Activated T-helper 9 cell treated with anti-CD3 and anti-CD28 coated beads, Interleukin-2, amount 50 U/mL, for 16 hours (primary cell): ENCODE measurements around the gene UHRF2.
"Not testable (repeated sequence)": the region's sequence is repeated elsewhere in the genome, so short reads cannot be mapped to it uniquely, and the experiment has no call there.

ENCODE experiments used
- DNase-seq: peaks from one replicate; pipeline ENCODE4 v3.0.0-alpha.2; 2020; ENCODE audit warnings: low read depth

Gene UHRF2

DNA sequence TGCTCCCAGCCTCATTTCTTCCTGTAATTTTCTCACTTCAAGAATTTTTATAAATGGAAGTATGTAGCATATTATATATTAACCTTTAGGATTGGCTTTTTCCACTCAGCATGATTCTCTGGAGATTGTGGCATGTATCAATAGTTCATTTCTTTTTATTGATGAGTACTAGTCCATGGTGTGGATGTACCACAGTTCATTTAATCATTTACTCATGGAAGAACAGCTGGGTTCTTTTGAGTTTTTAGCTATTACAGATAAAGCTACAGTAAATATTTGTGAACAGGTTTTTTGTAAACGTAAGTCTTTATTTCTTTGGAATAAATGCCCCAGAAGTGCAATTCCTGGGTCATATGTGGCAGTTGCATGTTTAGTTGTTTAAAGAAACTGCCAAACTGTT, 76.1 kb downstream of the UHRF2 start:
- DNase-seq = no peak

DNA sequence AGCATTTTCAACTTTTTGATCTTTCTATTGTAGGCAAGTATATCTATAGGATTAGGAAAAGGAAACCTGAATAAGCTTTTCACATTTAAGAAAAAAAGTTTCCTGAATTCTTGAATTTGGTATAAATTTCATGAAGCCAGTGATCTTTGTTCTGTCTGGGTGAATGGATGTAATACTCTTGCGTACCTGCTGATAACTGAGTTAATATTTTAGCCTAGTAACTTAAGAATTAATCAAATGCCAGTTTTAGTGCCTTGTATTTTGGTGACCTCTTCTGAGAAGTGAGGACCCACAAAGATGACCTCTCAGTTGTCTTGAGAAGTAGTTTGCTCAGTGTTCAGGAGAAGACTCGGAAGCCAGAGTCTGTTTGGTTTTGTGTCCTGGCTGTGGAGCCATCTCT, 77.9 kb downstream of the UHRF2 start:
- no peak for DNase-seq

GRCh38 chr9:6495466-6495865, 82.5 kb downstream of the UHRF2 start:
- DNase-seq = no peak

GRCh38 chr9:6498982-6499381, 86.0 kb downstream of the UHRF2 start:
- no peak for DNase-seq

- no peak for DNase-seq
Measured at GRCh38 chr9:6501526-6502210, 88.7 kb downstream of the UHRF2 start.

- DNase-seq = no peak
Measured at GRCh38 chr9:6502399-6502798, 89.4 kb downstream of the UHRF2 start.

- DNase-seq = no peak
Measured at GRCh38 chr9:6506571-6506970, 93.6 kb downstream of the UHRF2 start.

- no peak for DNase-seq
Measured at GRCh38 chr9:6512085-6512657, 99.2 kb downstream of the UHRF2 start.

DNA sequence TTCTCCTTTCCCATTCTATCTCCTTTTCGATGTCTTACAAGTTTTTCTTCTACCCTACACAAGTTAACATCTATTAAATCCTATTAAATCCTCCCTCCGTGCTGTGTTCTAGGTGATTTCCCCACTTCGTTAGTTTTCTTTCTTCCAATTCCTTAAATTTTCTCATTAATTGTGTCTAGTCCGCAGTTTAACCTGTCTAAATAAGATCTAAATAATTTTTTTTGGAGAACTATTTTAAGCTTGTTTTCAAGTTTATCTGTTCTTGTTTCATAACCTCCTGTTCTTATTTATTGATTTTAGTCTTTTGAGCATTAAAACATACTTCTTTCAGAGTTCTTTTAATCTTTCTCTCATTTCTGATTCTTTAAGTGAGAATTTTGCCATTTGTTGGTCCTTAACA, 109.3 kb downstream of the UHRF2 start:
- no peak for DNase-seq

- no peak for DNase-seq
Measured at GRCh38 chr9:6525326-6526045, 112.5 kb downstream of the UHRF2 start.

DNA sequence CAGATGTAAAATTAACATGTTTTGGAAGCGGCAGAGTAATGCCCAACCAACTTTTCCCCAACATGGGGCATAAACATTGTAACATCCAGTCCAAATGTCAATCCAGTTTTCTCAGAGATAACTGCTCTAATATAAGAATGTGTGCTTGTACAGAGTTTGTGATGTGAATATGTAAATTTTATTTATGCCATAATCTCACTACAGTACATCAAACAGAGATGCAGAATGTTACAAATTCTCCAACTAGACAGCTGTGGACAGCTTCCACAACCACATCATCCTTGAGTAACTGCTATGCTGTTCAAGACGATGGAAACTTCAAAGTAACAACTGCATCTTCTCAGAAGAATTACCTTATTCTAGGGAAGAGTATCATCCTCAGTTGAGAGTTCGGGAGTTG, 122.6 kb downstream of the UHRF2 start:
- no peak for DNase-seq

- DNase-seq = no peak
Measured at GRCh38 chr9:6538666-6539071, 125.7 kb downstream of the UHRF2 start.

- DNase-seq = not testable (repeated sequence)
Measured at GRCh38 chr9:6542617-6543016, 129.6 kb downstream of the UHRF2 start.

DNA sequence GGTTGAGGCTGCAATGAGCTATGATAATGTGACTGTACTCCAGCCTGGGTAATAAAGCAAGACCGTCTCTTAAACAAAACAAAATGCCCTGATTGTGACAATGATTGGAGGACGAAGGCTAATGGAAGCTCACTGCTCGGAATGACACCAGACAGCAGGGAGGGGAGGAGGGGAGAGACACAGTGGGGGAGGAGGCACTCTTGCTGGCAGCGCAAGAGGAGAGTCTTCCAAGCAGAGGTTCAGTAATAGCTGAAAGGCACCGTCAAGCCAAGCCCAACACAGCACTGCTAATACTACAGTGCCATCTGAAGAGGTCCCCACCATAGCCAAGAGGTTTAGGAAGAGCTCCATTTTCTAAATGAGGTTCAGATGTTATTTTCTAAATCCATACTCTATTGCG, 130.2 kb downstream of the UHRF2 start:
- no peak for DNase-seq

GRCh38 chr9:6545017-6545691, 132.2 kb downstream of the UHRF2 start:
- no peak for DNase-seq

DNA sequence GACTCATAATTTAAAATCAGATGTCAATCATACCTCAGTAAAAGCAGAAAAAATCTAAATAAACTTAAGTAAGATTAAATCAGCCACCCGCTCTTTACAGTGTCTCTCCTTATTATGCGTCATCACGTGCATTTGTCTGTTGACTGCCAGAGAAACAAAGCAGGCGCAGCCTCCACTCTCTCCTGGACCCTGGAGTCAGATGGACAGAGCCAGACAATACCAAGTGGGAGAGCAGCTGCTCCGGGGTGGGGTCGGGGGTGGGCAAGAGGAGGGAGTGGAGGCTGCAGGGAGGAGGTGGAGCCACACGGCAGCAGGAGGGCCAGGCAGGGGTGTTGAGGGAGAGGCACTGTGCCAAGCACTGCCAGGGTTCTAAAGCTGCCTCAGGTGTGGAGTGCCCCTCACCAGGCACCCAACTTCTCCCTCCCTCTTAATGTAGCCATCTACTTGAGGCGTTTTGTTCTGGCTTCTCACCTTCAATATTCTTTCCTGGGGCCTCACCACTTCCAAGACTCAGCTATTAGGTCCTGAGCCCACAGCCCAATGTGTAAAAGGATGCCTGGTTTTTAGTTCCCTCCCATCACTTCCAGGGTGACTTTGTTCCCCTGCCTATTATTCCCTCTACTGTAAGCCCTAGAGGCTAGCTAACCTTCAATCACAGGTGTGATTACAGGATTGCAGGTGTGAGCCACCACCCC, 136.3 kb downstream of the UHRF2 start:
- no peak for DNase-seq

DNA sequence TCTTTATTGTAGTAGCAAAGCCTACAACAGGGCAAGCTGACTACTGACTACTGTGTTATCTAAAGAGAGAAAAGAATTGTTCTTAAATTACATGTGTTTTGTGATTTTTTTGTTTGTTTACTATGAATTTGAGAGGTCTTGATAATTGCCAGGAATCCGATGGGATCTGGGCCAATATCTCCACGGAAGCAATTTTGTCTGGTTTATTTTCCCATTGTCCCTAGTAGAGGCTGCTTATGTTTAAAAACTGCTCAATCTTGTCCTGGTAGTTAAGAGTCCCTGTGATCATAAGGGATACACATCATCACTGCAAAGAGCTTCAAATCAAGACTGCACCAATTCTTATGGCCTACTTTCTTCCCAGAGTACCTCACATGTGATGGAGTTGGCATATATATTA, 138.1 kb downstream of the UHRF2 start:
- DNase-seq = no peak

GRCh38 chr9:6552033-6552432, 139.0 kb downstream of the UHRF2 start:
- no peak for DNase-seq

DNA sequence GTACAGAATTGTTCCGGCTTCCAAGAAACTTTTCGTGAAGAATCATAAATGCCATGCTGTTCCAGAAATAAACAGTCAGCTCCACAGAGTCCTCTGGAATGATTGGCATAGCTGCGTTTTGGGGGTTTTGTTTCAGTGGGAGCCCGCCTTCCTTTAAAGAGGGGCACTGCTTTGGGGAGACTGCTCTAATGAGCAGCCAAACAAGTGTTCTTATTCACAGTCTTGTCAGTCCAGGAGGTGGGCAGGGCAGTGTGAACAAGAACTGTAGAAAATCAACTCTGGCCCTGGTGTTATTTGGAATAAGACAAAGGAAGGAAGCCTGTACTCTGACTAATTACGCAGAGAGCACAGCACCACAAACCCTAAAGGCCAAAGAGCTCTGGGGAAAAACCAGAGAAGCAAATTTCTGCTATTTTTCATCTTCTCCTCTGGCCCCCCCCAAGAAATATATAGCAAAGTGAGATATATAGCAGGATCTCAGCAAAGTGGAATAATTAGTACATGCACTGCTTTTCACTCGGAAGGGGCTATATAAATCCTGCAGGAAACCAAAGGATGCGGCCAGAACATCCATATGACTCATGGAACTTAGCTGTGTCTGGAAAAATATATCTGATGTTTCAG, 139.6 kb downstream of the UHRF2 start:
- DNase-seq = no peak

GRCh38 chr9:6553866-6554265, 140.9 kb downstream of the UHRF2 start:
- DNase-seq = no peak
